Endothelial cell of hepatic sinusoid (primary cell): ENCODE results near the gene FAM131B.
"Not testable (repeated sequence)": the region's sequence is repeated elsewhere in the genome, so short reads cannot be mapped to it uniquely, and the experiment has no call there.

Experiments
- in situ Hi-C: cut with HindIII; loops from 2 replicates; pipeline ENCODE4 v1.10.0; 2017; ENCODE audit warnings: low sequenced_read_pairs

FAM131B gene

GRCh38 chr7:143395187-143396149 lies 33.0 kb upstream of the FAM131B start:
- in situ Hi-C loops, result no loop called here

GRCh38 chr7:143394777-143395176 lies 32.3 kb upstream of the FAM131B start:
- in situ Hi-C loops, result no loop called here

GRCh38 chr7:143394068-143394467 lies 31.6 kb upstream of the FAM131B start:
- in situ Hi-C loops, result no loop called here

- in situ Hi-C loops, result no loop called here
Observed at GRCh38 chr7:143393267-143394041, 30.9 kb upstream of the FAM131B start.

- in situ Hi-C loops, result no loop called here
Observed at GRCh38 chr7:143392875-143393266, 30.4 kb upstream of the FAM131B start.

- in situ Hi-C loops, result not testable (repeated sequence)
Observed at GRCh38 chr7:143392427-143392826, 29.9 kb upstream of the FAM131B start.

- in situ Hi-C loops, result no loop called here
Observed at GRCh38 chr7:143391462-143392404, 29.2 kb upstream of the FAM131B start.

GRCh38 chr7:143390773-143391317 lies 28.3 kb upstream of the FAM131B start:
- in situ Hi-C loops, result no loop called here

- in situ Hi-C loops, result no loop called here
Observed at GRCh38 chr7:143390104-143390772, 27.7 kb upstream of the FAM131B start.

- in situ Hi-C loops, result loop anchor here (5.0 kb wide), 1 partner anchor 67 kb away; no protein-coding TSS in a partner anchor
Observed at GRCh38 chr7:143389316-143390103, 27.0 kb upstream of the FAM131B start.

GRCh38 chr7:143388491-143389101 lies 26.1 kb upstream of the FAM131B start:
- in situ Hi-C loops, result loop anchor here (5.0 kb wide), 1 partner anchor 66 kb away; no protein-coding TSS in a partner anchor

- in situ Hi-C loops, result loop anchor here (5.0 kb wide), 1 partner anchor 66 kb away; no protein-coding TSS in a partner anchor
Observed at GRCh38 chr7:143388051-143388450, 25.5 kb upstream of the FAM131B start.

GRCh38 chr7:143387156-143387975 lies 24.9 kb upstream of the FAM131B start:
- in situ Hi-C loops, result loop anchor here (5.0 kb wide), 1 partner anchor 65 kb away; no protein-coding TSS in a partner anchor

GRCh38 chr7:143385891-143386781 lies 23.6 kb upstream of the FAM131B start:
- in situ Hi-C loops, result loop anchor here (5.0 kb wide), 1 partner anchor 64 kb away; no protein-coding TSS in a partner anchor

GRCh38 chr7:143384661-143385631 lies 22.4 kb upstream of the FAM131B start:
- in situ Hi-C loops, result loop anchor here (5.0 kb wide), 1 partner anchor 63 kb away; no protein-coding TSS in a partner anchor
